HG03378 (cell line): ENCODE measurements around the gene NPIPB2.
"Not testable (repeated sequence)": the region's sequence is repeated elsewhere in the genome, so short reads cannot be mapped to it uniquely, and the experiment has no call there.

Source experiments
- ATAC-seq: cut with Tn5 transposase; IDR thresholded peaks from one replicate; pipeline ENCODE4 v1.9.1; 2021; ENCODE audit warnings: mild to moderate bottlenecking, moderate library complexity; ENCODE audit not compliant: unreplicated experiment

Gene NPIPB2

DNA sequence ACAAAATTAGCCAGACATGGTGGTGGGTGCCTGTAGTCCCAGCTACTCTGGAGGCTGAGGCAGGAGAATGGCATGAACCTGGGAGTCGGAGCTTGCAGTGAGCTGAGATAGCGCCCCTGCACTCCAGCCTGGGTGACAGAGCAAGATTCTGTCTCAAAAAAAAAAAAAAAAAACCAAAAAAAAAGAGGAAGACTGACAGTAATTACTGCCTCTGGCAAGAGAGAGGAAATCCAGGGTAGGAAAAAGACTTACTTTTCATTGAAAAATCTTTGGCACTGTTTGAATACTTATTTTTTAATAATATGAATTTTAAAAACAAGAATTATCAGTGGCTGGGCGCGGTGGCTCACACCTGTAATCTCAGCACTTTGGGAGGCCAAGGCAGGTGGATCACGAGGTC lies 20.6 kb upstream of the NPIPB2 start:
- ATAC-seq, result not testable (repeated sequence)

DNA sequence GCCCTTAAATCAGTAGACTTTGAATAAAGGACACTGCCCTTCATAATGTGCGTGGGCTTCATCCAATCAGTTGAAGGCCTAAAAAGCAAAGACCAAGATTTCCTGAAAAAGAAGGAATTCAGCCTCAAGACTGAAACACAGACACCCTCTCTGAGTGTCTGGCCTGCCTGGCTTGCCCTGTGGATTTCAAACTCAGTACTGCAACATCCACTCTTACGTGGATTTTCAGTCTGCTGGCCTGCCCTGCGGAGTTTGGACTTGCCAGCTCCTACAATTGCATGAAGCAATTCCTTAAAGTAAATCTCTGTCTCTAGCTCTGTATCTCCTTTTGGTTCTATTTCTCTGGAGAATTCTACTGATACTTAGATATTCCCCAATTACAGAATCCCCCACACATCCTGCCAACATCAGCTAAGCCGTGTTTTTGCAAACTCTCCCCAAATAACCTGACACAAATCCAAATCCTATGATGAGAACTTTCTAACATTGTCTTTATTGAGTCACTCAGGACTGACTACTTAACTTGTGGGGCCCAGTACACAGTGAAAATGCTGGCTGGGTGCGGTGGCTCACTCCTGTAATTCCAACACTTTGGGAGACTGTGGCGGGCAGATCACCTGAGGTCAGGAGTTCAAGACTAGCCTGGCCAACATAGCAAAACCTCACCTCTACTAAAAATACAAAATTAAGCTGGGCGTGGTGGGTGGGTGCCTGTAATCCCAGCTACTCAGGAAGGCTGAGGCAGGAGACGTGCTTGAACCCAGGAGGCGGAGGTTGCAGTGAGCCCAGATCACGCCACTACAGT lies 15.9 kb upstream of the NPIPB2 start:
- ATAC-seq, result no peak

DNA sequence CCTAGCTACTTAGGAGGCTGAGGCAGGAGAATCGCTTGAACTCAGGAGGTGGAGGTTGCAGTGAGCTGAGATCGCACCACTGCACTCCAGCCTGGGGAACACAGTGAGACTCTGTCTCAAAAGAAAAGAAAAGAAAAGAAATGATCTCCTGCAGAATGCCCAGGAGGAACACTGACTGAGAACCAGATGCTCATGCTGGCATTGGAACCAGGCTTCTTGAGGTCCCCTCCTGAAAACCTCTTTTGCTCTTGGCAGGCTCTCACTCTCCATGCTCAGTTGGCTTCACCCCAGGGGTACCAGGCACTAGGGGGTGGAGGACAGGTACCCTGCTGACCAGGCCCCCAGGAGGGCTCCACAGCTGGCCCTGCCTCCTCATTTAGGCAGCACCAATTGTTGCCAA lies 14.7 kb upstream of the NPIPB2 start:
- ATAC-seq, result no peak

DNA sequence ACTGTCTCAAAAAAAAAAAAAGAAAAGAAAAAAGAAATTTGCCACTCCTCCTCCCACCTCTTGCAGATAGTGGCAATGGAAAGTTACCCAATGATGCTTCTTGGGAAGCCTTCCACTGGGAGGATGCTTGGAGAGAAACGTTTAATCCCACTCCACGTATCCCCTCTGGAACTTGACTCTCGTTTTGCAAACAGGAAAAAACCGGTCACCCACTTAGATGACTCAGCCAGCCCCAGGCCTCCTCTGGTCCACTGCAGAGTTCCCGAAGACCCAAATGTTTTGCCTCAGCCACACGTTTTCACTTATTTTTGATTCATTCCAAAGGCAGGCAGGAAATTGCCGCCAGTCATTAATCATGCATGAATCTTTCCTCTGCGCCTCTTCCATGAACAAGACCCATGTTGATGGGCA lies 13.9 kb upstream of the NPIPB2 start:
- no peak for ATAC-seq

DNA sequence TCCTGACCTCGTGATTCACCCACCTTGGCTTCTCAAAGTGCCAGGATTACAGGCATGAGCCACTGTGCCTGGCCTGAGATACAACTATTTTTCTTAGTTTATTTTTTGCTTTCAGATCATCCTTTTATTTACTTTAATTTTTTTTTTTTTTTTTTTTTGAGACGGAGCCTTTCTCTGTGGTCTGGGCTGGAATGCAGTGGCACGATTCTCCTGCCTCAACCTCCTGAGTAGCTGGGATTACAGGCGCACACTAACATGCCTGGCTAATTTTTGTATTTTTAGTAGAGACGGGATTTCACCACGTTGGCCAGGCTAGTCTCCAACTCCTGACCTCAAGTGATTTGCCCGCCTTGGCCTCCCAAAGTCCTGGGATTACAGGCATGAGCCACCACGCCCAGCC lies 11.7 kb upstream of the NPIPB2 start:
- ATAC-seq, result not testable (repeated sequence)

DNA sequence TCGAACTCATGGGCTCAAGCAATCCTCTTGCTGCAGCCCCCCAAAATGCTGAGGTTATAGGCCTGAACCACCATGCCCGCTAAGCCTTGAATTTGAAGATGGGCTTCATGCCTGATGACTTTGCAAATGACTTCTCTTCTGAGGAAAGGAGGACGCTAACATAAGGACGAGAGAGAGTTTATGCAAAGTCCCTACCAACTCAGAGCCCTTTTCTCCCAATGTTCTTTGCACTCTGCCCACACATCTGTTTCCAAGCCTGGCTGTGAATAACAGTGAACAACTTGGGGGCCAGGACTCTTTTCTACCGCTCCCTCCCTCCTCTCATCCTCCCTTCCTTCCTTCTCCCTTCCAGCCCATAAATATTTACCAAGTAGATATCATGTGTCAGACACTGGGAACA lies 8.5 kb upstream of the NPIPB2 start:
- ATAC-seq, result no peak

DNA sequence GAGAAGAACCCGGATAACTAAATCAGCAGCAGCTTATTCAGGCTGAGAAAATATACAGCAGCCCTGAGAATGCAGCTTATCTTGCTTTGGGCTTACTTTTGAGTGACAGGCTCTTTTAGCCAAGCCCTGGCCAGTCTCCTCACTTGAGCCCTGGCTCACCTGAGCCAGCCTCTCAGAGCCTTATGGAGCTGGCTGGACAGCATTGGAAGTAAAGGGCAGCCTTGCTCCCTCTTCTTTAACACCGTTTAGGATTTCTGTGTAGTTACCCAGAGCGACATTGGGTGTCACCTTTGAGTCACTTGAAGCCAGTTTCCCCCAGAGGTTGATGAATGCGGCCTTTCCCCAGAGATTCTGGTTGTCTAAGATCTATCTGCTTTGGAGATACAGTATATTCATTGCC lies 7.7 kb upstream of the NPIPB2 start:
- ATAC-seq, result peak; percentile 69

DNA sequence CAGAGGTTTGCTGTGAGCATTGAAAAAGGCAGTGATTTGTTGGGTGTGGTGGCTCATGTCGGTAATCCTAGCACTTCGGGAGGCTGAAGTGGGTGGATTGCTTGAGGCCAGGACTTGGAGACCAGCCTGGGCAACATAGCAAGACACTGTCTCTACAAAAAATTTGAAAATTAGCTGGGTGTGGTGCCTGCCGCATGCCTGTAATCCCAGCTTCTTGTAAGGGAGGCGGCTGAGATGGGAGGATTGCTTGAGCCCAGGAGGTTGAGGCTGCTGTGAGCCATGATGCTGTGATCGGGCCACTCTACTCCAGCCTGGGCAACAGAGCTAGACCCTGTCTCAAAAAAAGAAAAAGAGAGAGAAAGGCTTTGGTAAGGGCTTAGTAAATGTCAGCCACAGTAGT lies 7.0 kb upstream of the NPIPB2 start:
- no peak for ATAC-seq

DNA sequence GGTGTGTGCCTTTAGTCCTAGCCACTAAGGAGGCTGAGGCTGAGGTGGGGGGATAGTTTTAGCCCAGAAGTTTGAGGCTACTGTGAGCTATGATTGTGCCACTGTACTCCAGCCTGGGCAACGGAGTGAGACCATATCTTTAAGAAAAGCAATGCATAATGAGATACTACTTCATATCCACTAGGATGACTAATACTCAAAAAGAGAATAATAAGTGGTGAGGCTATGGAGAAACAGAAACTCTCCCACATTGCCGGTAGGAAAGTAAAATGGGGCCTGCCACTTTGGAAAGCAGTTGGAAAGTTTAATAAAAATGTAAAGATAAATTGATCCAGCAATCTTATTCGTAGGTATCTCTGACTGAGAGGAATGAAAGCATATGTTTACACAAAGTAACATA lies 4.6 kb upstream of the NPIPB2 start:
- no peak for ATAC-seq

DNA sequence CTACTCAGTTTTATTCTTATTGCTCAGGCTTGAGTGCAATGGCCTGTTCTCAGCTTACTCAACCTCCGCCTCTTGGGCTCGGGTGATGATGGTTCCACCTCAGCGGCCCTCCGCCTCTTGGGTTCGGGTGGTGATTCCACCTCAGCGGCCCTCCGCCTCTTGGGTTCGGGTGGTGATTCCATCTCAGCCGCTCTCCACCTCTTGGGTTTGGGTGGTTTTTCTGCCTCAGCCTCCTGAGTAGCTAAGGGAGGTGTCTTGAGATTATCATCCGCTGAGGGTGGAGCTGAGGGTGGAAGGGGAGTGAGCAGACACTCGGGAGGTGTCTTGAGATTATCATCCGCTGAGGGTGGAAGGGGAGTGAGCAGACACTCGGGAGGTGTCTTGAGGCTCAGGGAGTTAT lies 14.5 kb downstream of the NPIPB2 start:
- not testable (repeated sequence) for ATAC-seq

DNA sequence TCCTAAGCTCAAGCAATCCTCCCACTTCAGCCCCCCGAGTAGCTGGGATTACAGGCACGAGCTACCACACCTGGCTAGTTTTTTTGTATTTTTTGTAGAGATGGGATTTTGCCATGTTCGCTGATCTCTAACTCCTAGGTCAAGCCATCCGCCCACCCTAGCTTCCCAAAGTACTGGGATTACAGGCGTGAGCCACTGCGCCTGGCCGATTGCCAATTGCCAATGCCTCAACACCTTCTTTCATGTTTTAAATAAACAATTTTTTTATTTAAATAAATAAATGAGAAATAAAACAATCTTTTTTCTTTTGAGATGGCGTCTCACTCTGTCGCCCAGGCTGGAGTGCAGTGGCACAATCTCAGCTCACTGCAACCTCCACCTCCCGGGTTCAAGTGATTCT lies 17.8 kb downstream of the NPIPB2 start:
- not testable (repeated sequence) for ATAC-seq

DNA sequence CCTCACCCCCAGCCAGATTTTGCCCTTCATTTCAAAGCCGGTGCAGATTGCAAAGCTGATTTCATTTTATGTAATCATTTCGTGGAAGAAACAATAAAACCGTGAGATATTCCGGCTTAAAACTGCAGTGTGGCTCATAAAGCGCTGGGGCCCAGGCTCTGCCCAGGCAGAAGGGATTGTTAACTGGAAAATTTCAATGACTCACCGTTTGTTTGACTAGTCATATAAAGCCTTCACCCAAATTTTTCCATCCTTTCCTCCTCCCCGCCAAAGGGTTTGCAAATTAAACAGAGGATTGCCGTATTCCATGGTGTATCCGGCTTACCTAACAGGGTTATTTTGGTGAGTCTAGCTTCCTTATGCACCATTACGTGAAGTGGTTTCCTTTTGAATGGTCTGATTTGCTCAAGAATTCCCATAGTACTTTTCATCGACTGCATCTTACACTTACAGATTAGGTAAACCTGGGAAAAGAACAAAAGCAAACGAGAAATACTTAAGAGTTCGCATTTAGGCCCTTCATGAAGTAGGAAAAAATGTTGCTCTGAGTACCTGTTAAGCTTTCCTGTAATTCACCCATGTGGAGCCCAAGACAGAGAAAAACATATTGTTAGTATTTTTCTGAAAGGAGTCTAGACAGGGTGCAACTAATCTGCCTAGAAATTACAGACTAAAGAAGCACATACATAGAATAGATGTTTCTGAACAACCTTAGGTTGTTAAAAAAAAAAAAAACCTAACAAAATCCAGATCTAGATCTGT lies 25.1 kb downstream of the NPIPB2 start:
- no peak for ATAC-seq

DNA sequence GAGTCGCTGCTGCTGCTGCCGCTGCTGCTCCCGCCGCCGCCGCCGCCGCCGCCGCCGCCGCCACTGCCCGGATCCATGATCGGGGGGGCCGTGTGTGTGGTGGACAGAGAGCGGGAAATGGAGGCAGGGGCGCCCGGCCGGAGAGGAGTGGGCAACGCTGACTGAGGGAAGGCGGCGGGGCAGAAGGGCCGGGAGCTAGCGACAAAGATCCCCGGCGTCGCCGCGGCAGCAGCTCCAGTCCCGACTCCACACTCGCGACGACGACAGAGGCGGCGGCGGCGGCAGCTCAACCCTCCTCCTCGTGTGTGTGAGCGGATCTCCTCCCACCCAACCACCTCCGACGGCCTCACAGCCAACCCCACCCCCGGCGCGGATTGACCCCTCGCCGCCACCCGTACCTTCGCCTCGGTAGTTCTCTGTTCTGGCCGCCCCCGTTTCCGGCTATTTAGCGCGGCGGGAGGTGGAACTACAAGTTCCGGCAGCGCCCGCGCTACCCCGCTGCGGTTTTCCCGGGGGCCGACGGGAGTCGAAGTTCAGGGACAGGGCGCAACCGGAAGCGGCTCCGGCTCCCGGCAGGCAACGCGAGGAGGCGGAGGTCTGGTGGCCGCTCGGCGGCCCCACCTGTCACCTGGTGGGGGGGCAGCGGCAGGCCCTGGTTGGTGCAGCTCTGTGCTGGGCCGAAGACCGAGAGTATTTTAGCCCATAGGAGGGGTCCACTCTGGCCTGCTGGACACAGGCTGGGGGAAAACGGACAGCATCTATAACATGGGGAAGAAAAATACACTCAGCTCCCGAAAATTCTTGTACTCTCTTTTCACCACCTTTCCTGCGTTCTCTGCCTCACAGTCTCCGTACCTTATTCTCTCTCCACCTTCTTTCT lies 26.0 kb downstream of the NPIPB2 start, which contains the start of gene GSPT1:
Gene GSPT1, minus strand, starts transcription at position 313 of the 880 bp plus-strand sequence. Its CDS starts 236 bp downstream, at position 77.
- ATAC-seq, result peak; percentile 75

DNA sequence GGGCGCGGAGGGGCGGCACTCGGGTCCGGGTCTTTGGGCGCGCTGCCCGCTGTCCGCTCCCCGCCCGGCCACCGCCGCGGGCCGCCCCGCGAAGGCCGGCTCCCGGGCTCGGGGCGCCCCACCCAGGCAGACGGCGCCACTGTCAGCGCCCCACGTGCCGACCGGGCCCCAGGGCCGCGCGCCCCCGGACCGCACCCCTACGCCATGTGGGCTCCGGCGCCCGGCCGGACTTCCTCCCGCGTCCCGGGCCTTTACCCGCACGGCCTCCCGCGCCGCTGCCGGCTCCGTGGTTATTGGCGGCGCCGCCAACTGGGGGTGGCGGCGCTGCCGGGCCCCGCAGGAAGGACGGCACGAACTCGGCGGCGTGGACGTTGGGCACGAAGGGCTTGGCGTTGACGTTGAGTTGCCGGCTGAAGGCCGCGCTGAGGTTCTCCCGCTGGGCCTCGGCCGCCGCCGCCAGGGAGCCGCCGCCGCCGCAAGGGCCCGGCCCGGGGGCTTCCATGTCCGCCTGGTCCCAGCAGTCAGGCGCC lies 26.7 kb downstream of the NPIPB2 start:
- ATAC-seq, result peak; percentile 11

DNA sequence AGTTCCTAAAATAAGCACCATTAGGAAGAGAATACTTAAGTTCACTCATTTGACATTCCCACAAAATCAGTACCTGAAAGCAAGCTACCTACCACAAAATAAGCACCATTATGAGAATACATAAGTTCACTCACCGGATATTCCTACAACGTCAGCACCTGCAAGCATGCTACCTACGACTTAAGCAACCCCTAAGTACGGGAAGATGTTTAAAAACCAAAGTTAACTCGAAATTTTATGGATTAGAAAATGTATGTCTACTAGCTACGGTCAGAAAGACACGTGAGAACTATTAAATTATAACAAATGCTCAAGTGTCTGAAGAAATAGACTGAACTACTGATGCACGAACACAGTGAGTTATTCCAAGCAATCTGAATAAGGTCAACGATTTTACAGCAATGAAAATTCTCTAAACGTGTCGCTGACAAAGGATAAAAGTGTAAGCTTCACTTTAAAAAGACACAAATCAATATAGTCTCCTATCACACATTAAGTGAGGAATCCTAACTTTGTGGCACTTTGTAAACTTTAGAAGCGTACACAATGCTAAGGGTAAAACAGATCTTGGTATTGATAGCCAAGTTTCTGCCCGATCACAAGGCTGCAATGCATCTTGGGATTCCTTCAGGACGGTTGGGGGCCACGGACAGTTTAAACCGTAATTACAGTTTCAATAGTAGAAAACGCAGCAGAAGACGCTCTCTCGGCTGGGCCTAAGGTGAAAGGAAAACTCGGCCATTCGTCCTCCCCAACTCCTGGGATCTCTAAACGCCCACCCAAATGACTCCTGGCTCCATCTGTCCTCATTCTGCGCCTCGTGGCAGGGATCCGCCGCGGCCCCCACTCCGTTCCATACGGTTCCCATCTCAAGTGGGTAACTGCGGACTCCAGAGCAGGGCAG lies 27.4 kb downstream of the NPIPB2 start:
- peak; percentile 7 for ATAC-seq

DNA sequence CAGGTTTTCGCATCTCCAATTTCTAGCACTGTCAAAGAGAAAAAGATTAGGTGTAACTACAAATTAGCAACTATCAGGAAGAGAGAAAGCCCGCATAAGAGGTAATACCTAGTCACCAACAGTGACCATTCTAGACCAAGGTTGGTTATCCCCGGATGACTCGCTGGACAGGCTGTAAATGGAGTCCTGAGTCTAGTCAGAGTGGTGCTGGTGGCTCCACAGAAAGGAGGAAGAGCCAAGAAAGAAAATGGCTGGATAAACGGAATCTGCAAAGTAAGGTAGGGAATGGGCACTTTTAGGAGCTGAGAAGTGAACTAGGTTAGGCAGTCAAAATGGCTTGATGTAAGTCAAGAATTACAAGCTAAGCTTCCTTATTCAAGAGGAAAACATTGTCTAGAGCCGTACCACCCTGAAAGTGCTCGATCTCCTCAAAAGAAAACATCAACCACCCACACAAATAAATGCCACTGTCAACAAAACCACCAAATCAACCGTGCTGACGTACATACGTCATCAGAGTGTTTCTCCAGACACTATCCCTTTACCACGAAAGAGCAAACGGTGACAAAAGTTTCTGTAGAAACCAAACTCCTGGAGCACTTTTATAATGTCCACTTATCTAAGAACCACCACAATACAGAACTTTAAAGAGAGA lies 28.3 kb downstream of the NPIPB2 start:
- ATAC-seq, result no peak

DNA sequence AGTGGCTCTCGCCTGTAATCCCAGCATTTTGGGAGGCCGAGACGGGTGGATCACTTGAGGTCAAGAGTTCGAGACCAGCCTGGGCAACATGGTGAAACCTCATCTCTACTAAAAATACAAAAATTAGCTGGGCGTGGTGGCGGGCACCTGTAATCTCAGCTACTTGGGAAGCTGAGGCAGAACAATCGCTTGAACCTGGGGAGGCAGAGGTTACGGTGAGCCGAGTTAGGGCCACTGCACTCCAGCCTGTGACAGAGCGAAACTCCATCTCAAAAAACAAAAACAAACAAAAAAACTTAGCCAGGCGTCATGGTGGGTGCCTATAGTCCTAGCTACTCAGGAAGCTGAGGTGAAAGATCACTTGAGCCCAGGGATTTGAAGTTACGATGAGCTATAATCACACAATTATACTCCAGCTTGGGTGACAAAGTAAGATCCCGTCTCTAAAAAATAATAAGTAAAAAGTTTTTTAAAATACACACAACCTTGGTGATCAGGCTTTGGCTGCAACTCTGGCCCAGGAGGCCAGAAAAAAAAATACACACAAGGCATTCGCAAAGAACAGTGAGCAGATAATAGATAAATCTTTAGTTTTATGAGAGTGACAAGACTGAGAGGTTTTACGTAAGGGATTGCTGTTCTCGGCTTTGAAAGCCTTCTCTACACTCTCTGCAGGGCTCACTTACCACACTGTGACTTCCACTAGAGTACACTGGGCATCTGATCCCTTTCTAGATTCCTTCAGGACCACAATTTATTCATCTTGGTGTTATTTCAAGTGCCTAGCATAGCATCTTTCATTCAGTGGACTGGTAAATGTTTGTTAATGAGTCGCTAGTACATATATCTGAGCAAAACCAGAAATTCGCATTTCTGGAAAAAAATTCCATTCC lies 31.9 kb downstream of the NPIPB2 start:
- ATAC-seq, result no peak
